Measurements from ENCODE around the gene DRD4.

DNA sequence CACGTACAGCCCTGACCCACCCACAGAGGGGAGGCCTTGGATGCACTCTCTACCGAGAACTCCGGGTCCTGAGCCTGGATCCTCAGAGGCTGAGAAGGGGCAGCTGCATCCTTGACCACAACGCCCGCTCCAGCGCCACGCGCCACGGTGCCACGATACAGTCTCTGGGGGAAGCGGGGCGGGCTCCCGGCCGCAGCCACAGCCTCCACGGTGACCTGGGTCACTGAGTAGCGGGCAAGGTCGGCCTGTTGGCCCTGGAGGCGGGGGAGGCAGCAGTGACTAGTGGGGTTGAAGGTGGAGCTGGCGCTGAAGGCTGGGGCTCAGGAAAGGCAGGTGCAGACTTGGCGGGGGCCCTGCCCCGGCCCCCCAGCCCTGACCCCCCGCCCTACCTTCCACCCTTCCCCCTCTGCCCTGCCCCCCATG, 17.4 kb upstream of the DRD4 start:
- TF ChIP-seq FOXM1 (IDR thresholded peaks at IDR 0.05; ENCODE audit: borderline replicate concordance) (no peak), SP1 (IDR thresholded peaks at IDR 0.05) (no peak), SUZ12 (IDR thresholded peaks at IDR 0.05) (no peak), BHLHE40 (IDR thresholded peaks at IDR 0.05; ENCODE audit: borderline replicate concordance) (no peak), FOXA1 (IDR thresholded peaks at IDR 0.05) (no peak), NFRKB (IDR thresholded peaks at IDR 0.05) (no peak)
